ENCODE data around the gene LRRC45.
"Not testable (repeated sequence)": the region's sequence is repeated elsewhere in the genome, so short reads cannot be mapped to it uniquely, and the experiment has no call there.

Gene LRRC45

DNA sequence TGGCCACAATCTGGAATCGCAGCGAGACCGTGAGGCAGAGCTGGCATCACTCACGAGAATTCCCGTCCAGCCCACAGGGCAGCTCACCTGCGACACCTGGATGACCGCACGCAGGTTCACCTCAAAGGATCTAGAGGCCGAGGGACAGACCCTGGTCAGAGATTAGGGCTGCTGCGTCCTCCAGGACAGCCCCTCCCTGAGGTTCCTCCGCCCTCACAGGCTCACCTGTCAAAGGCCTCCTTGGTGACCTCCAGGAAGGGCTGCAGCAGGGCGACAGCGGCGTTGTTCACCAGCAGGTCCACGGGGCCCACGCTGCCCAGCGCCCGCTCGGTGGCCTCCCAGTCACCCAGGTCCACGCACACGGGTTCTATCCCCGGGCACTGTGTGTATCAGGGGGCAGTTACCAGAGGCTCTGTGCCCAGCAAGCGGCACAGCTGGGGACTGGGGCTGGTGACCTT, 13.6 kb downstream of the LRRC45 start:
- DNase-seq, result no peak

GRCh38 chr17:82037092-82037888, 14.2 kb downstream of the LRRC45 start, which contains the start of gene DCXR:
DCXR (minus strand) TSS chr17:82037697; CDS start chr17:82037682, 15 bp downstream.
- peak; percentile 94 for DNase-seq

DNA sequence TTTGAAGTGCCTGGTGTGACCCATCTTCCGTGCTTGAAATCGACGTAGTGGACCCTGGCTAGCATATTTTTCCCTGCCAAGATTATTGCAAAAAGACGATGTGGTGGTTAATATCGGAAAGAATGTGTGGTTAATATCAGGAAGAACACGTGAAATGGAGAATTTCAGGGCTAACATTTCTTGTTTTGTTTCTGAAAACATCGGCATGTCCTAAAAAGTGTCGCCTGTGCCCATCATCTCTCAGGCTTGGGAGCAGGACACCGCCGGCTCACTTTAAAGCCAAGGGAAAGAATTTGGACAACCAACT, 14.7 kb downstream of the LRRC45 start:
- no peak for DNase-seq

DNA sequence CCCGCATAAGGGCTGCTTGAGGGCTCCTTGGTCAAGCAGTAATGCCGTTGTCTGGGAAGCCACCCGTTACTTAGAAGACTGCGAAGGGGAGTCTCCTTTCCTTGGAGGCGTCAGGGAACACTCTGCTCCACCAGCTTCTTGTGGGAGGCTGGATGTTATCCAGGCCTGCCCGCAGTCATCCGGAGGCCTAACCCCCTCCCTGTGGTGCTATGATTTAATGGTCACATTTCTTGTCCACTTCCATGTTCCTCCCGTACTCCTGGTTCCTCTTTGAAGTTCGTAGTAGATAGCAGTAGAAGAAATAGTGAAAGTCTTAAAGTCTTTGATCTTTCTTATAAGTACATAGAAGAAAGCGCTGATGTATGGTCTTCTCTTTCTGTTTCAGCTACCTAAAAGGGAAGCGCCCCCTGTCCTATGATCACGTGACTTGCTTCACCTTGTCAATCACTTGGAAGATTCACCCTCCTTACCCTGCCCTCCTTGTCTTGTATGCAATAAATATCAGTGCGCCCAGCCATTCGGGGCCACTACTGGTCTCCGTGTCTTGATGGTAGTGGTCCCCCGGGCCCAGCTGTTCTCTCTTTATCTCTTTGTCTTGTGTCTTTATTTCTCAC, 15.8 kb downstream of the LRRC45 start:
- DNase-seq, result not testable (repeated sequence)

DNA sequence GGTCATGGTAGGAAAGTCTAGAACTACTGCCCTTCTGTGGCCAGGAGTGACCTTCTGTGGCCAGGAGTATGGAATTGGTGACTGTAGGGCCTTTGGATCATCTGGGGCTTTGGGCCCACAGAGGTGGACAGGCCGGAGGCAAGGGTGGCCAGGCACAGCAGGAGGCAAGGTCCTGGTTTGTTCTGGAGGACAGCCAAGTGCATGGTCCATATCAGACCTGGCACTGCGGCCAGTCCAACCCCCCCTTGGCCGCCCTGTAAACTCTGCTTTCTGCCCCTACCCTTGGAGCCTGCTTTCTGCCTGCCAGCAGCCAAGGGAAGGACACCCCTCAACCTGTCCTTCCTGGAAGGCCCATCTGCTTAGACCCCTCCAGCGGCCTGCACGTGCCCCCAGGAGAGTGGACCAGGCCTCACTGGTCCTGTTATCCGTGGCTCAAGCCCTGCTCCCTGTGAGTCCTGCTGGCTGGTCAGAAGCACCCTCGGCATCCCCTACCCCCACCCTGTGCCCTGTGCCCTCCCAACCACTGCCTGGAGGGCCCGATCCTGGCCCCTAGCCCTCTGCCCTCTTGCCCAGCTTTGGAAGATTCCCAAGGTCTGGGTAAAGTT, 16.7 kb downstream of the LRRC45 start:
- DNase-seq, result no peak

DNA sequence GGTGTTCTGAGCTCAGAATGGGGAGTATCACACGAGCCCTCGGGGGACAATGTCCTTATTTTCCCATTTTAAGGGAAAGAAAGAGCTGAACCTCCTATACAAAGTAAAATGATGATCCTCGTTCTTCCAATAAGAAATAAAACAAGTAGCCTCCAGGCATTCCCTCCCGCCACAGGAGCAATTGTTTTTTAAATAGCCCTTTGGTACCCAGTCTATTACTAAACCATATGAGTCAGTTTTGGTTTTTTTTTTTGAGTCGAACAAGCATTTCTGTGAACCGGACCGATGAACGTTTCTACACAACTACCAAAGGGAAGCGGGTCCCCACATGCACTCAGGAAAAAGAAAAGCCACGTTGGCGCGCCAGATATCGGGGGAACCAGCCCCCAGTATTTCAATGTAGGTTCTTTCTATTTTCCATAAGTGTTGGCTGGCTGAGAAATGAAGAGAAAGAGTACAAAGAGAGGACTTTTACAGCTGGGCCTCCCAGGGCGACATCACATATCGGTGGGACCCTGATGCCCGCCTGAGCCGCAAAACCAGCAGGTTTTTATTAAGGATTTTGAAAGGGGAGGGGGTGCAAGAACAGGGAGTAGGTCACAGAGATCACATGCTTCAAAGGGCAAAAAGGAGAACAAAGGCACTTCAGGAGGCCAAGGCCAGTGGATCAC, 18.2 kb downstream of the LRRC45 start:
- DNase-seq, result no peak

- DNase-seq, result no peak
These were observed 19.5 kb downstream of the LRRC45 start for GRCh38 chr17:82042649-82043048.

GRCh38 chr17:82043507-82043906, 20.4 kb downstream of the LRRC45 start:
- DNase-seq, result no peak

GRCh38 chr17:82045936-82046484, 22.9 kb downstream of the LRRC45 start:
- no peak for DNase-seq

DNA sequence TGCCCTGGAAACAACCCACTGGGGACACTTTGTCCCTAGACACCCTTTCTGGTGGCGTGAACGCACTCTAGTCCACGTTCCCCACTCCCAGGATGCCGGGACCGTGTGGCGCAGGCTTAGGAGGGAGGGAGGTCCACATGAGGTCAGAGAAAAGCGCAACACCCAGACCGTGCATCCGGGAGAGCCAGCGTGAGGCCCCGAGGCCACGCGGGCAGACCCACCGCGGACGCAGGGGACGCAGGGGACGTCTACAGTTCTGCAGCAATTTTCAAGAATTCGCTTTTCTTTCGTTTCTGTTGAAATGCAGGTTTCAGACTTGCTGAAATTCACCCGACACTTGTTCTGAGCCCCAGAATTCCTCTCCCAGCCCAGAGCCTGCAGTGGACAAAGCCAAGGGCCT, 23.8 kb downstream of the LRRC45 start:
- DNase-seq, result no peak

DNA sequence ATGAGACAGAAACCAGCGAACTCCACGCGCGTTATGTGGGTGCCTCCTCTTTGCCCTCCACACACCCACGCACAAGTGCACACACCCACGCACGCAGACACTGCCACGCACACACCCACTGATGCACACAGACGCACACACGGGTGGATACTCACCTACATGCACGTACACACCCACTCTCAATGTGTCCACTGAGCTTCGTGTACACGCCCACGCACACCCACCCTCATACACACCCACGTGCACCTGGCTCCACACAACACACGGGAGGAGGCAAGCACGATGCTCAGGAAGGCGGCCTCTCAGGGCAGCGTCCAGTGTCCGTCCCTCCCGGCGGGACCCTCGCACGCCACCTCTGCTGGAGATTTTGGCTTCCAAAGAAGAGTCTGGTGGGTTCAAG, 24.3 kb downstream of the LRRC45 start:
- no peak for DNase-seq

DNA sequence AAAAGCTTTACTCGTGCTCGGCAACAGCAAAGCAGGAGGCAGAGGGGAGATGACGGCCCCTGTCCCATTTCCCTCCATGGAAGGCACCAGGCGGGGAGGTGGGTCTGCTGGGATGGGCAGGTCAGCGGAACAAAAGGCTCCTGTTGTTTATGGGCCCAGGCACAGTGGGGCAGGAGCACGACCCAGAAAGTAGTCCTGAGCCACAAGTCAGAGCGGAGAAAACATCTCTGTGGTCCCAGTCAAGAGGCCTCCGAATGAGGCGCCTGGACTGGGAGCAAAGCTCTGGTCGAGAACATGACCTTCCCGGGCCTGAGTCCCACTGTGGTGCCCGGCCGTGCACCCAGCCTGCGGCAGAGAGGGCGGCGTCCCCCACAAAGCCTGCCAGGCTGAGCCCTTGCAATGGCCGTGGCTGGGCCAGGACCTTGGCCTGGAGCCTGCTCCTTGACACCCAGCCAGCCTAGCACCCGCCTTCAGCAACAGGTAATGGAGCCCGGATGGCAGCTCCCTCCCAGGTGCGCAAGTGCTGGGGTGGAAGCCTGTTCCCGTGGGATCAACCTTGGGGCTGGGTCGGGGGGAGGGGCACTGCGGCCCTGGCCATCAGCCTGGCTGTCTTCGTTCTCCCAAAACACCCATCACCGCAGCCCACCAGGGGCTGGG, 24.9 kb downstream of the LRRC45 start:
- DNase-seq, result no peak

GRCh38 chr17:82048571-82048971, 25.5 kb downstream of the LRRC45 start:
- no peak for DNase-seq

- DNase-seq, result no peak
These were observed 26.0 kb downstream of the LRRC45 start for GRCh38 chr17:82049106-82049505.

GRCh38 chr17:82049521-82049971, 26.4 kb downstream of the LRRC45 start:
- DNase-seq, result no peak

DNA sequence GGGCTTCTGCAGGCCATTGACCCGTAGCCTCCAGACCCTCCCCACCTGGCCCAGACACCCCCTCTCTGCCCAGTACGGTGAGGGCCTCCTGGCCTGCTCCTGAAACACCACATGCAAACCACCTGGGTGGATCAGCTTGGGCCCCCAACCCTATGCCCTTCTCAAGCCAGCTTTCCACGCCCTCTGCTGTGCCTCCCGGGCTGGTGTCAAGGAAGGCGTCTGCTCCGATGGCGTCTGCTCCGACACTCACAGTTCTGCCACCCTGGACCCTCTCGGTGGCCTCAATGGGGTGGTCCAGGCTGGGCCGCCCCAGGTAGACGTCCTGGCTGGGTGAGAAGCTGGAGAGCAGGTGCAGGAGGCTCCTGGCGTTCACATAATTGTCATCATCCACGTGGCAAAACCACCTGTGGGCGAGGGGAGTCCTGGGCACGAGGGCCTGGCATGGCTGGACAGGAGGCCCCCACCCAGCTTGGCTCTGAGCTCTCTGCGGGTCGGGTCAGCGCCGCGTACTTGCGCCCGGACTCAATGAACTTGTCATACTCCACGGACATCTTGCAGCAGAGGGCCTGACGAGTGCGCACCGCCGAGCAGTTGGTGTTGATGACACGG, 27.2 kb downstream of the LRRC45 start:
- DNase-seq, result no peak

GRCh38 chr17:82050761-82051641, 27.9 kb downstream of the LRRC45 start:
- no peak for DNase-seq

- DNase-seq, result peak; percentile 66
These were observed 28.9 kb downstream of the LRRC45 start, which contains the start of the genes GPS1 and RFNG for GRCh38 chr17:82051776-82052637. GPS1 (plus strand) TSS chr17:82051898; CDS start chr17:82051932, 34 bp downstream. RFNG (minus strand) TSS chr17:82051811; CDS start chr17:82051766, 45 bp downstream.

GRCh38 chr17:82052638-82053059, 29.5 kb downstream of the LRRC45 start:
- no peak for DNase-seq

GRCh38 chr17:82053130-82053529, 30.0 kb downstream of the LRRC45 start:
- DNase-seq, result no peak
